ENCODE results near the gene NSUN4.

Gene NSUN4

GRCh38 chr1:46404482-46405196 lies 64.0 kb downstream of the NSUN4 start:
- no peak overlapping the region for H3K4me3 ChIP-seq (ENCODE audit: low read depth, low read length)

GRCh38 chr1:46405197-46405555 lies 64.6 kb downstream of the NSUN4 start:
- H3K4me3 ChIP-seq (ENCODE audit: low read depth, low read length), result no peak overlapping the region

- no peak overlapping the region for H3K4me3 ChIP-seq (ENCODE audit: low read depth, low read length)
These were observed 65.1 kb downstream of the NSUN4 start for GRCh38 chr1:46405724-46406123.

- H3K4me3 ChIP-seq (ENCODE audit: low read depth, low read length), result no peak overlapping the region
These were observed 66.4 kb downstream of the NSUN4 start for GRCh38 chr1:46406881-46407608.

- H3K4me3 ChIP-seq (ENCODE audit: low read depth, low read length), result no peak overlapping the region
These were observed 67.0 kb downstream of the NSUN4 start for GRCh38 chr1:46407636-46408035.

GRCh38 chr1:46408356-46409062 lies 67.9 kb downstream of the NSUN4 start:
- no peak overlapping the region for H3K4me3 ChIP-seq (ENCODE audit: low read depth, low read length)

- H3K4me3 ChIP-seq (ENCODE audit: low read depth, low read length), result no peak overlapping the region
These were observed 68.4 kb downstream of the NSUN4 start for GRCh38 chr1:46409063-46409372.

GRCh38 chr1:46410156-46411009 lies 69.8 kb downstream of the NSUN4 start:
- no peak overlapping the region for H3K4me3 ChIP-seq (ENCODE audit: low read depth, low read length)

- H3K4me3 ChIP-seq (ENCODE audit: low read depth, low read length), result no peak overlapping the region
These were observed 70.4 kb downstream of the NSUN4 start for GRCh38 chr1:46411010-46411405.
